ENCODE results near the gene KAT2B.
"Not testable (repeated sequence)": the region's sequence is repeated elsewhere in the genome, so short reads cannot be mapped to it uniquely, and the experiment has no call there.

The KAT2B gene

GRCh38 chr3:20042331-20042730 lies 2.1 kb downstream of the KAT2B start:
- DNase-seq, result no peak

- no peak for DNase-seq
Observed at GRCh38 chr3:20043396-20043795, 3.1 kb downstream of the KAT2B start.

GRCh38 chr3:20043825-20044224 lies 3.6 kb downstream of the KAT2B start:
- no peak for DNase-seq

GRCh38 chr3:20045141-20045540 lies 4.9 kb downstream of the KAT2B start:
- DNase-seq, result not testable (repeated sequence)

- no peak for DNase-seq
Observed at GRCh38 chr3:20046556-20046955, 6.3 kb downstream of the KAT2B start.

GRCh38 chr3:20047341-20047779 lies 7.1 kb downstream of the KAT2B start:
- no peak for DNase-seq

- no peak for DNase-seq
Observed at GRCh38 chr3:20047976-20048883, 8.0 kb downstream of the KAT2B start.

- DNase-seq, result no peak
Observed at GRCh38 chr3:20051123-20051806, 11.0 kb downstream of the KAT2B start.

GRCh38 chr3:20052851-20053250 lies 12.6 kb downstream of the KAT2B start:
- no peak for DNase-seq

GRCh38 chr3:20054549-20054987 lies 14.3 kb downstream of the KAT2B start:
- no peak for DNase-seq

GRCh38 chr3:20055020-20055775 lies 15.0 kb downstream of the KAT2B start:
- DNase-seq, result no peak

- DNase-seq, result no peak
Observed at GRCh38 chr3:20055842-20056241, 15.6 kb downstream of the KAT2B start.

GRCh38 chr3:20056725-20057611 lies 16.7 kb downstream of the KAT2B start:
- no peak for DNase-seq

GRCh38 chr3:20057612-20058180 lies 17.4 kb downstream of the KAT2B start:
- DNase-seq, result no peak

- DNase-seq, result no peak
Observed at GRCh38 chr3:20059929-20060328, 19.7 kb downstream of the KAT2B start.

GRCh38 chr3:20060974-20061685 lies 20.9 kb downstream of the KAT2B start:
- no peak for DNase-seq

- DNase-seq, result no peak
Observed at GRCh38 chr3:20062996-20063395, 22.8 kb downstream of the KAT2B start.

- DNase-seq, result no peak
Observed at GRCh38 chr3:20064387-20064786, 24.1 kb downstream of the KAT2B start.

GRCh38 chr3:20064796-20065564 lies 24.7 kb downstream of the KAT2B start:
- no peak for DNase-seq

GRCh38 chr3:20066079-20066478 lies 25.8 kb downstream of the KAT2B start:
- DNase-seq, result no peak
